GM21576 (cell line): ENCODE data around the gene CALY.

Experiments
- ATAC-seq: cut with Tn5 transposase; IDR thresholded peaks from one replicate; pipeline ENCODE4 v1.9.1; 2021; ENCODE audit warnings: mild to moderate bottlenecking, moderate library complexity; ENCODE audit not compliant: unreplicated experiment

The CALY gene

GRCh38 chr10:133292919-133293809 lies 43.5 kb downstream of the CALY start:
- ATAC-seq, result no peak

- no peak for ATAC-seq
Observed at GRCh38 chr10:133289761-133290160, 46.9 kb downstream of the CALY start.

GRCh38 chr10:133287832-133288500 lies 48.7 kb downstream of the CALY start:
- ATAC-seq, result no peak

GRCh38 chr10:133286366-133286765 lies 50.3 kb downstream of the CALY start:
- no peak for ATAC-seq

GRCh38 chr10:133285217-133285616 lies 51.5 kb downstream of the CALY start:
- no peak for ATAC-seq

GRCh38 chr10:133283931-133284330 lies 52.8 kb downstream of the CALY start:
- ATAC-seq, result no peak

- no peak for ATAC-seq
Observed at GRCh38 chr10:133282846-133283390, 53.8 kb downstream of the CALY start.

- no peak for ATAC-seq
Observed at GRCh38 chr10:133281628-133282372, 54.9 kb downstream of the CALY start.

- no peak for ATAC-seq
Observed at GRCh38 chr10:133281084-133281483, 55.6 kb downstream of the CALY start.

GRCh38 chr10:133280391-133281059 lies 56.2 kb downstream of the CALY start:
- no peak for ATAC-seq

GRCh38 chr10:133279326-133280226 lies 57.1 kb downstream of the CALY start:
- no peak for ATAC-seq

- ATAC-seq, result peak; percentile 36
Observed at GRCh38 chr10:133278577-133279265, 58.0 kb downstream of the CALY start.

- ATAC-seq, result no peak
Observed at GRCh38 chr10:133277993-133278576, 58.6 kb downstream of the CALY start.

GRCh38 chr10:133277277-133277992 lies 59.3 kb downstream of the CALY start:
- no peak for ATAC-seq

- peak; percentile 40 for ATAC-seq
Observed at GRCh38 chr10:133276435-133277201, 60.1 kb downstream of the CALY start, which contains the start of gene ADAM8. TSS of gene ADAM8 (minus strand) at chr10:133276868. CDS start at chr10:133276817, 51 bp downstream.

- no peak for ATAC-seq
Observed at GRCh38 chr10:133276100-133276434, 60.6 kb downstream of the CALY start.

GRCh38 chr10:133275684-133276092 lies 61.0 kb downstream of the CALY start:
- ATAC-seq, result peak; percentile 36
